Measurements from ENCODE around the gene EML6.
"Not testable (repeated sequence)": the region's sequence is repeated elsewhere in the genome, so short reads cannot be mapped to it uniquely, and the experiment has no call there.

EML6 gene

DNA sequence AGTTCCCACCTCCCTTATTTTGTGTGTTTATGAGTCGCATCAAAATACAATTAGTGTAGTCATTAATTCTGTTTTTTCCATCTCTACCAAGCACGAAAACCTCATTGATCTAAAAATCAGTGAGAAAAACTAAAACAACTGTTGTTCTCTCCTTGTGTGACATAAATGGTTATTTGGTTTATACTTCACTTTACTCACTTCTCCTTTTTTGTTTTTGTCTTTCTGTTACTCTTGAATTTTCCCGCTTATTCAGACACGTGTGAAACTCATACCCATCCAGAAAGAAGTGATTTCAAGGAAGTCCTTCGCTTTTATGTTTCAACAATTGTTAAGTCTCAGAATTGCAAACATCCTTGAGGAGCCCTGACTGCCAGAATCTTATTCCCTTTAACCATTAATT, 121.6 kb downstream of the EML6 start:
- no peak for DNase-seq (ENCODE audit: low read depth in 3 of 3)

GRCh38 chr2:54845514-54845913, 122.1 kb downstream of the EML6 start:
- no peak for DNase-seq (ENCODE audit: low read depth in 3 of 3)

DNA sequence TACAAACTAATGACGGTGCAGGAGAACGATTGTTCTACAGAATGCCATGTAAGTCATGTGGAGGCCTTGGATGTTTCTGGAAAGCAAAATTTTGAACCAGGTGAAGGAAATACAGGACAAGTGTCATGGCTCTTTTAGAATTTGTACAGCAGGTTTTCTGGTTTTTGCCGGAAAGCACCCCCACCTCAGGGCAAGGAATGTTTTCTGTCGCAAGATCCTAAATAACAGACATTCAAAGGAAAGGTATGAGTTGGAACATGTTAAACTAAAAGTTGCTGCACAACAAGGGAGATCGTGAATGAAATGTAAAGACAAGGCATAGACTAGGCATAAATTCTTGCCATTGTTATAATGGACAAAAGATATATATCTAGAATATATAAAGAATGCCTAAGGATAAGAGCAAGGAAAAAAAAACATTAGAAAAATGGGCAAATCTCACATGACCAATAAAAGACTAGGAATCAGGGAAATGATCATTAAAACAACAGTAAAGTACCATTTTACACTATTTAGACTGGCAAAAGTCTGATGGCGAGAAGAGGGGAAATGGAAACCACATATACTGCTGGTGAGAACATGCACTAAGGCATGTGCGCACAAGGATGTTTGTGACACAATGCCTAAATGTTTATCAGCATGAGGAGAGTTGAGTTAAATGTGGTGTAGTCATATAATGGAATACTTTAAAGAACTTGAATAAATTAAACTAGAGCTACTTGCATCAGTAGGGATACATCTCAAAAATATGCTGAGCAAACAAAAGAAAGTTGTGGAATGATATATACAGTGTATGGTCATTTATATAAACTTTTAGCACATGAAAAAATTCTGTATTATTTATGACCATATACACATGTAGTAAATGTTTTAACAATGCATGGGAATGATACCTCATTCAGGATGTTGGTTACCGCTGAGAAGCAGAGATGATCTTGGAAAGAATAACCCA, 127.0 kb downstream of the EML6 start:
- no peak for DNase-seq (ENCODE audit: low read depth in 3 of 3)

GRCh38 chr2:54853616-54854310, 130.3 kb downstream of the EML6 start:
- no peak for DNase-seq (ENCODE audit: low read depth in 3 of 3)

DNA sequence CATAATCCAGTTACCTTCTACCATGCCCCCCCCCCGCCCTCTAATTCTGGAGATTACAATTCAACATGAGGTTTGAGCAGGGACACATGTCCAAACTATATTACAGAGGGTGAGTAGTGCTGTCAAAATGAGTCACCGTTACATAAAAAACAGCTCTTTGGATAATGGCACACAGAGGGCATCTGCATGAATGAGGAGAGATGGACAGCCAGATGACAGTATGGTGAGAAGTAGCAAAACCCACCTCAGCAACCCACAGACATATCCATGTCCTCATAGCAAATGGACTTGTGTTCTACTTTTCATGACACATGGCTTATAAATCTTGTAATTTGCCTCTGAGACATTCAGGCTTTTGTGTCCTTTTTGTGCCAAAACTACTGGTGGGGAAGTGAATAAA, 132.0 kb downstream of the EML6 start:
- DNase-seq (ENCODE audit: low read depth in 3 of 3) = no peak

DNA sequence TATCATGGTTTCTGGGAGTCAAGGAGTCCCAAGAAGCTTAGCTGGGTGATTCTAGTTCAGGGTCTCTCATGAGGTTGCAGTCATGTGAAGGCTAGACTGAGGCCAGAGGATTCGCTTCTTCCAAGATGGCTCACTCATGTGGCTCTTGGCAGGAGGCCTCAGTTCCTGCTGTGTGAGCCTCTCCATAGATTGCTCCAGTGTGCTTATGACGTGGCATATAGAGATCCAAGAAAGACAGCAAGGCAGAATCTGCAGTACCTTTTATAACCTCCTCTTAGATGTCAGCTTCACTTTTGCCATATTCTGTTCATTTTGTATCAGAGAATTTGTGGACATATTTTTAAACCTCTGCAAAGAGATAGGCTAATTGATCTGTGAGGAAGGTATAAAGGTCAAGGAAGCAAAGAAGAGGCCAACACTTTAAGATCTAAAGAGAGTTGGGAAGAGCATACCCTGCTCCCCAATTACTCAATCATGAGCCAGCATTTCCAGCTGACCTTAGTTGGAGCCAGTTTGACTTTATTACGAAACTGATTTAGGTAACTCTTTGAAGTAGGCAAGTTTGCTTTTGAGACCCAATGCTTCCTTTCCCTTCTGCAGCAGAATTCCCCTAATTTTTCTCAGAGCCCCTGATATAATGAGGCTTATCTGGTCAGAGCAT, 134.7 kb downstream of the EML6 start:
- DNase-seq (ENCODE audit: low read depth in 3 of 3) = no peak

- DNase-seq (ENCODE audit: low read depth in 3 of 3) = no peak
These were observed 136.0 kb downstream of the EML6 start for GRCh38 chr2:54859416-54859815.

DNA sequence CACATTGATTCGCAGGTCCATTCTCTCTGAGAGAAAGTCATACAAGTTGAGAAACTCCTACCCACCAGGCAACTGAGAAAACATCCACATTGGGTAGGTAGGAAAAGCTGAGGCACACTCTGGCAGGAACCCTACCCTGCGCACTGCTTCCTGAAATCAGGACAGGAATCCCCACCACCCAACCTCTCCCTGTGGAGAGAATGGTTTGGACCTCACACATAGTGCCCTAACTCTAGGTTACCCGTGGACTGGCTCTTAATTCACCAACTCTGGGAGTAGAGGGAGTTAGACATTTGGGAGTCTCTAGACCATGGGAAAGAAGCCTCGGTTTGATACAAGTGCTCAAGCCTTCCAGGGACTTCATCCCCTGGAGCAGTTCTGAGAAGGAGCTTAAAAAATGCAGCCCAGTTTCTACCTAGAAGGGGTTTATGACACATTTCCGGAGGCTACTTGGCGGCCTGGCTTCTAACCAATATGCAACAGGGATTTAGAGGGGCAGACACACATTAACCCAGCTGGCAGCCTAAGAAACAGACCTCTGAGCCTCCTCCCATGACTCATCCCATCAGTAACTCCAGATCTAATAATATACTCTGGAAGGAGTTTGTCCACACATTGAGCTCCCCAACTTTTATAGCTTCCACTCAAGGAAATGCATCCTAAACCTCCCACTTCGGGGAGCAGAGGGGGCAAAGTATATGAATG, 136.7 kb downstream of the EML6 start:
- DNase-seq (ENCODE audit: low read depth in 3 of 3) = no peak

GRCh38 chr2:54862229-54862628, 138.8 kb downstream of the EML6 start:
- no peak for DNase-seq (ENCODE audit: low read depth in 3 of 3)

- no peak for DNase-seq (ENCODE audit: low read depth in 3 of 3)
These were observed 139.3 kb downstream of the EML6 start for GRCh38 chr2:54862742-54863141.

DNA sequence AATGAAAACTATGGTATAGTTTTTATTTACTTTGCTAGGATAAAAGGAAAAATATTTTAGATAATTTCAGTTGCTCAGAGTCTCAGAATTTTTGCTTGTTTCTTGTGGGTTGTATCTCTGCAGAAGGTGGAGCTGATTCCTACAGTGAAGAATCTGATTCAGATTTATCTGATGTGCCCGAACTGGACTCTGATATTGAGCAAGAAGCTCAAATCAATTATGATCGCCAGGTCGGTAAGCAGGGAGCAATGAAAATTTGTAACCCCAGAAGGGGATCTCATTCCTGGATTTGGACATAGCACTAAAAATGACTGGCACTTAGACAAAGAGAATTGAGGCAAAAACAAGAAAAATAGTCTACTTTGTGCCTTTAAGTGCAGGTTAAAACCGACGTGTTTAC, 140.2 kb downstream of the EML6 start:
- no peak for DNase-seq (ENCODE audit: low read depth in 3 of 3)

GRCh38 chr2:54864096-54864495, 140.6 kb downstream of the EML6 start:
- no peak for DNase-seq (ENCODE audit: low read depth in 3 of 3)

GRCh38 chr2:54864727-54865126, 141.3 kb downstream of the EML6 start:
- no peak for DNase-seq (ENCODE audit: low read depth in 3 of 3)

DNA sequence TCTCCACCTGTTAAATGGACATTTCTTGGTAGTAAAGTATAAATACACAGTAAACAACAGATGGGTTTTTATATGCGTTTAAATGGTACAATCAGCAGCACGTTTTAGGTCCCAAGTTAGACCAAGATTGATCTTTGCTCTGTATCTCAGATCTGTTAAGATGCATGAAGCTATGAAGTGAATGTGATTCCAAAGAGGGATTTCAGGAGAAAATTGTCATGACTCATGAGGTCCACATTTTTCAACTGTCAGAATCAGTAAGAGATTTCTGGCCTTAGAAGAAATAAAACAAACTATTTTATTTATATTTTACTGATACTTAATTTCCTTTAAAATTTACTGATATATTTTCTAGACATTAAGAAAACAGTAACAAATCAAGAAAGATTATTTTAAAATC, 142.7 kb downstream of the EML6 start:
- DNase-seq (ENCODE audit: low read depth in 3 of 3) = no peak

GRCh38 chr2:54866868-54867267, 143.4 kb downstream of the EML6 start:
- DNase-seq (ENCODE audit: low read depth in 3 of 3) = no peak

- DNase-seq (ENCODE audit: low read depth in 3 of 3) = no peak
These were observed 144.0 kb downstream of the EML6 start for GRCh38 chr2:54867457-54867856.

- no peak for DNase-seq (ENCODE audit: low read depth in 3 of 3)
These were observed 148.1 kb downstream of the EML6 start for GRCh38 chr2:54871457-54872107.

DNA sequence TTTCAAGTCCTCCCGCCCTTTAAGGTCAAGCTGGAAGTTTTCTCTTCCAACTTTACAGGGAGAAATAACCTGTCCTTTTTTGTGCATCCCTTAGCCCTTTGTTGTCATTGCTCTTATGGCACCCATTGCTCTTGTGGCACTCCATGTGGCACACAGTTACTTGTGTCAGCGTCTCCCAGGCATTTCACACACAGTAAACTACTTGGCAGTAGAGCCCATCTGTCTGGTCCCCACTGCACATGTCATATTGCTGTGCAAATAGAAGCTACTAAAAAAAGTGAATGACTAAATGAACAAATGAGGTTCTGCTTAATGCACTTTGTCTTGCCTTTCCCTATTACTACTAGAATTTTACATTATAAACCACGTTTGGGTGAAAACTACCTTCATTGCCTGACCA, 149.3 kb downstream of the EML6 start:
- no peak for DNase-seq (ENCODE audit: low read depth in 3 of 3)

GRCh38 chr2:54873236-54873635, 149.8 kb downstream of the EML6 start:
- DNase-seq (ENCODE audit: low read depth in 3 of 3) = not testable (repeated sequence)

- no peak for DNase-seq (ENCODE audit: low read depth in 3 of 3)
These were observed 153.3 kb downstream of the EML6 start for GRCh38 chr2:54876764-54877163.

DNA sequence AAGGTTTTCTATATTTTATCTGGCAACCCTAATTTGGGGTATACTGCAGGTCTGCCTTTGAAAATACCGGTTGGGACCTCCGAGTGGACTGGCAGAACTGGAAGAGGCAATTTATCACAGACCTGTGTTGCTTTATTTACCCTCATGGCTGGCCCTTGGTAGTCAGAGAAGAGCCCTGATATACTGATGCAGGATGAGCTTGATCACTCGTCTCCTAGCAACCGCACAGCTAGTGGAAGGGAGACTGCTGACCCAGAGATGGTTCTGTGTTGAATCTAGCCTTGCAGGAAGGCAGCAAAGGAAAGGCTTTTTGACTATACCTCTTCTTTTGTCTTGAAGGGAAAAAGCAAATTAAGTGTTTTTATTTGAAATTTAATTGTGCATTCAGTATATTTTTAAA, 154.7 kb downstream of the EML6 start:
- no peak for DNase-seq (ENCODE audit: low read depth in 3 of 3)
